ENCODE data around the gene TUBA4B.

GRCh38 chr2:219280651-219281050 lies 27.6 kb downstream of the TUBA4B start:
- TF ChIP-seq HDGF (IDR thresholded peaks at IDR 0.05; ENCODE audit: borderline replicate concordance) (no peak), TARDBP (IDR thresholded peaks at IDR 0.05) (no peak), FOXA1 (IDR thresholded peaks at IDR 0.05) (no peak), SUZ12 (IDR thresholded peaks at IDR 0.05) (no peak), BHLHE40 (IDR thresholded peaks at IDR 0.05; ENCODE audit: borderline replicate concordance) (no peak), LEF1 (IDR thresholded peaks at IDR 0.05; ENCODE audit: borderline replicate concordance) (no peak), L3MBTL2 (conservative IDR thresholded peaks at IDR 0.05) (no peak), FOXM1 (IDR thresholded peaks at IDR 0.05; ENCODE audit: borderline replicate concordance) (no peak), CTBP1 (IDR thresholded peaks at IDR 0.05; ENCODE audit: borderline replicate concordance) (no peak), ELF4 (IDR thresholded peaks at IDR 0.05) (no peak), ZNF384 (IDR thresholded peaks at IDR 0.05) (no peak), SP1 (IDR thresholded peaks at IDR 0.05) (no peak), FOXK2 (IDR thresholded peaks at IDR 0.05) (no peak)
- TF ChIP-seq, protein P1, sequence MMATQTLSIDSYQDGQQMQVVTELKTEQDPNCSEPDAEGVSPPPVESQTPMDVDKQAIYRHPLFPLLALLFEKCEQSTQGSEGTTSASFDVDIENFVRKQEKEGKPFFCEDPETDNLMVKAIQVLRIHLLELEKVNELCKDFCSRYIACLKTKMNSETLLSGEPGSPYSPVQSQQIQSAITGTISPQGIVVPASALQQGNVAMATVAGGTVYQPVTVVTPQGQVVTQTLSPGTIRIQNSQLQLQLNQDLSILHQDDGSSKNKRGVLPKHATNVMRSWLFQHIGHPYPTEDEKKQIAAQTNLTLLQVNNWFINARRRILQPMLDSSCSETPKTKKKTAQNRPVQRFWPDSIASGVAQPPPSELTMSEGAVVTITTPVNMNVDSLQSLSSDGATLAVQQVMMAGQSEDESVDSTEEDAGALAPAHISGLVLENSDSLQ (IDR thresholded peaks at IDR 0.05) = no peak
